Calu3 (cell line): ENCODE data around the gene NUMBL. TPM values are rescaled to one million over a fixed set of nuclear protein-coding genes. Genes with fewer than 3 reads are reported as not detected.

Experiments used
- BruUV-seq: library from RNA; stranded (reverse); fragments of 400-500 nt; replicated peaks from 2 replicates; lab custom pipeline; 2021; lab: Mats Ljungman, UMichigan
- CTCF ChIA-PET: fragments of 300-600 bp; sonication (Branson Sonifier 250); formaldehyde crosslinking; loops from one replicate; lab custom pipeline; 2022; ENCODE audit warnings: antibody characterized with exemption; lab: Charles Lee
- DNase-seq: peaks from one replicate; pipeline ENCODE4 v3.0.0; 2022
- H3K27ac Mint-ChIP-seq: one replicate; pipeline ENCODE4 v1.8.0; 2022; ENCODE audit warnings: mixed read lengths; ENCODE audit not compliant: unreplicated experiment
- H3K27me3 Mint-ChIP-seq: one replicate; pipeline ENCODE4 v1.8.0; 2022; ENCODE audit warnings: mixed read lengths; ENCODE audit not compliant: unreplicated experiment
- H3K36me3 Mint-ChIP-seq: one replicate; pipeline ENCODE4 v1.8.0; 2022; ENCODE audit warnings: mild to moderate bottlenecking, moderate library complexity, mixed read lengths; ENCODE audit not compliant: insufficient read depth, unreplicated experiment
- H3K4me1 Mint-ChIP-seq: one replicate; pipeline ENCODE4 v1.8.0; 2022; ENCODE audit warnings: mild to moderate bottlenecking, low read depth, mixed read lengths; ENCODE audit not compliant: unreplicated experiment
- H3K4me3 Mint-ChIP-seq: one replicate; pipeline ENCODE4 v1.8.0; 2022; ENCODE audit warnings: mild to moderate bottlenecking, low read depth, moderate library complexity, mixed read lengths; ENCODE audit not compliant: unreplicated experiment
- H3K9me3 Mint-ChIP-seq: one replicate; pipeline ENCODE4 v1.8.0; 2022; ENCODE audit warnings: low read depth, mixed read lengths; ENCODE audit not compliant: unreplicated experiment
- intact Hi-C: fragments of 100-400 bp; cut with micrococcal nuclease; formaldehyde crosslinking; loops from one replicate; pipeline ENCODE4 v1.10.0; 2022; ENCODE audit not compliant: unreplicated experiment
- total RNA-seq: library from RNA; stranded (reverse); gene quantifications from 2 replicates; pipeline ENCODE4 v1.2.3, GENCODE V29; 2022
- TF ChIP-seq, protein P1 (sequence below): fragments of 200-600 bp; IDR thresholded peaks from one replicate; pipeline ENCODE4 v1.8.0; 2022; ENCODE audit warnings: antibody characterized with exemption; ENCODE audit not compliant: unreplicated experiment

The NUMBL gene
- total RNA-seq, 1 experiment from 2014 or later = 21.4 TPM

DNA sequence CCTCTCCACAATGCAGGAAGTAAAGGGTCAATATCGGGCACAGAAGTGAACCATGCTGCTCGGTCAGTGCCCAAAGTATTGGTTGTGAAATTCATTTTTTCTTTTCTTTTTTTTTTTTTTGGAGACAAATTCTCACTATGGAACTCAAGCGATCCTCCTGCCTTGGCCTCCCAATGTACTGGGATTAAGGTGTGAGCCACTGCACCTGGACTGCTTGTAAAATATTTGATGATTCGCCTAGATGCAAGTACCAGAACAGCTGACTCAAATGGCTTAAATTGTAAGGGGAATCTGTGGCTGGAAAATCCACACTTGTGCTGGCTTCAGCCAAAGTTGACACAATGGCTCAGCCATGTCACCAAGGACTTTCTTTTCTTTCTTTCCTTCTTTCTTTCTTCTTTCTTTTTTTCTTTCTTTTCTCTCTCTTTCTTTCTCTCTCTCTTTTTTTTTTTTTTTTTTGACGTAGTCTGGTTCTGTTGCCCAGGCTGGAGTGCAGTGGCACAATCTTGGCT, 43.7 kb downstream of the NUMBL start:
- peak overlapping the region; percentile 63 for H3K4me3 Mint-ChIP-seq
- CTCF ChIA-PET = interaction anchor here (0.6 to 3.2 kb wide), 6 partner anchors 13 to 574 kb away, joined by 3 to 30 read pairs (median 4); no protein-coding TSS in a partner anchor
- TF ChIP-seq, protein P1, sequence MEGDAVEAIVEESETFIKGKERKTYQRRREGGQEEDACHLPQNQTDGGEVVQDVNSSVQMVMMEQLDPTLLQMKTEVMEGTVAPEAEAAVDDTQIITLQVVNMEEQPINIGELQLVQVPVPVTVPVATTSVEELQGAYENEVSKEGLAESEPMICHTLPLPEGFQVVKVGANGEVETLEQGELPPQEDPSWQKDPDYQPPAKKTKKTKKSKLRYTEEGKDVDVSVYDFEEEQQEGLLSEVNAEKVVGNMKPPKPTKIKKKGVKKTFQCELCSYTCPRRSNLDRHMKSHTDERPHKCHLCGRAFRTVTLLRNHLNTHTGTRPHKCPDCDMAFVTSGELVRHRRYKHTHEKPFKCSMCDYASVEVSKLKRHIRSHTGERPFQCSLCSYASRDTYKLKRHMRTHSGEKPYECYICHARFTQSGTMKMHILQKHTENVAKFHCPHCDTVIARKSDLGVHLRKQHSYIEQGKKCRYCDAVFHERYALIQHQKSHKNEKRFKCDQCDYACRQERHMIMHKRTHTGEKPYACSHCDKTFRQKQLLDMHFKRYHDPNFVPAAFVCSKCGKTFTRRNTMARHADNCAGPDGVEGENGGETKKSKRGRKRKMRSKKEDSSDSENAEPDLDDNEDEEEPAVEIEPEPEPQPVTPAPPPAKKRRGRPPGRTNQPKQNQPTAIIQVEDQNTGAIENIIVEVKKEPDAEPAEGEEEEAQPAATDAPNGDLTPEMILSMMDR = no peak
- TSS peak; percentile 98 for BruUV-seq
- H3K36me3 Mint-ChIP-seq = peaks cover 15% of the 10 kb centered on the region
- intact Hi-C loops = no loop called here
- H3K4me1 Mint-ChIP-seq = peaks cover 21% of the 10 kb centered on the region
- H3K9me3 Mint-ChIP-seq = no peaks in the 10 kb centered on the region
- H3K27ac Mint-ChIP-seq = peak overlapping the region; percentile 69
- DNase-seq = no peak
- no peaks in the 10 kb centered on the region for H3K27me3 Mint-ChIP-seq

DNA sequence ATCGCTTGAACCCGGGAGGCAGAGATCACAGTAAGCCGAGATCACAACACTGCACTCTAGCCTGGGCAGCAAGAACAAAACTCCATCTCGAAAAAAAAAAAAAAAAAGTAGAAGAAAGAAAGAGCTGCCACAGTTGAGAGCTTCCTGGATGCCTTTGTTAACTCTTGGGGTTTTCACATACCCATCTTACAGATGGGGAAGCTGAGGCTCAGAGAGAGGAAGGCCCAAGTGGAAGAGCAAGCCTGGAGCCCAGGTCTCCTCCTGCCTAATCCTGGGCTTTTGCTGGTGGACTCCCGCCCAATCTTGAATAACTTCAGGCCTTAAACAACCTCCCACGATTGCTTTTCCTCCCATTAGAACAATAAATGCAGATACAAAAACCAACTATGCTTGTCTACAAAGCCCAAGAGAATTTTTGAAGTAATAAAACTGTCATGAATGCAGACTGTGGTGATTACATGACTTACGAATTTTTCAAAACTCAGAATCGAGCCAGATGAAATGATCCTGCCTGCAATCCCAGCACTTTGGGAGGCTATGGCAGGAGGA, 47.6 kb downstream of the NUMBL start:
- no TSS peak for BruUV-seq
- CTCF ChIA-PET = interaction anchor here (0.8 kb wide), 1 partner anchor 40 kb away, joined by 5 read pairs; no protein-coding TSS in a partner anchor
- TF ChIP-seq, protein P1 = no peak
- DNase-seq = no peak
- no peaks in the 10 kb centered on the region for H3K9me3 Mint-ChIP-seq
- intact Hi-C loops = no loop called here
- H3K27ac Mint-ChIP-seq = no peak overlapping the region
- H3K4me1 Mint-ChIP-seq = peaks cover 39% of the 10 kb centered on the region
- peaks cover 15% of the 10 kb centered on the region for H3K36me3 Mint-ChIP-seq
- no peaks in the 10 kb centered on the region for H3K27me3 Mint-ChIP-seq
- no peak overlapping the region for H3K4me3 Mint-ChIP-seq

DNA sequence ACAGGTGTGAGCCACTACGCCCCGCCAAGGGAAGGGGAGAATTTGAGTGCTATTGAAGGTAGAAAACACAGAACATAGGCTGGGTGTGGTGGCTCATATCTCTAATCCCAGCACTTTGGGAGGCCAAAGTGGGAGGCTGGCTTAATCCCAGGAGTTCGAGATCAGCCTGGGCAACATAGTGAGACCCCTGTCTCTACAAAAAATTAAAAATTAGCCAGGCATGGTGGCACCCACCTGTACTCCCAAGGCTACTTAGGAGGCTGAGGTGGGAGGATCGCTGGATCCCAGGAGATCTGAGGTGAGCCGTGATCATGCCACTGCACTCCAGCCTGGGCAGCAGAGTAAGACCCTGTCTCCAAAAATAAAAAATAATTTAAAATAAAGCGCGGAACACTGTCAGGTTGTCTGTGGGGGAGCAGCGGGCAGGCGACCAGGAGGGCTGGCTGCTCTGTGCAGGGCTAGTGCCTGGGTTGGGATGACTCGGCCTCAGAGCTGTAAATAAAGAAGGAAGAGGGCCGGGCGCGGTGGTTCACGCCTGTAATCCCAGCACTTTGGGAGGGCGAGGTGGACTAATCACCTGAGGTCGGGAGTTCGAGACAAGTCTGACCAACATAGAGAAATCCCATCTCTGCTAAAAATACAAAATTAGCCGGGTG, 48.3 kb downstream of the NUMBL start:
- peaks cover 37% of the 10 kb centered on the region for H3K4me1 Mint-ChIP-seq
- peaks cover 14% of the 10 kb centered on the region for H3K36me3 Mint-ChIP-seq
- no TSS peak for BruUV-seq
- TF ChIP-seq, protein P1 = no peak
- H3K27me3 Mint-ChIP-seq = no peaks in the 10 kb centered on the region
- CTCF ChIA-PET = interaction anchor here (0.8 kb wide), 1 partner anchor 40 kb away, joined by 5 read pairs; no protein-coding TSS in a partner anchor
- no peak overlapping the region for H3K27ac Mint-ChIP-seq
- H3K4me3 Mint-ChIP-seq = no peak overlapping the region
- no peaks in the 10 kb centered on the region for H3K9me3 Mint-ChIP-seq
- intact Hi-C loops = no loop called here
- DNase-seq = no peak

DNA sequence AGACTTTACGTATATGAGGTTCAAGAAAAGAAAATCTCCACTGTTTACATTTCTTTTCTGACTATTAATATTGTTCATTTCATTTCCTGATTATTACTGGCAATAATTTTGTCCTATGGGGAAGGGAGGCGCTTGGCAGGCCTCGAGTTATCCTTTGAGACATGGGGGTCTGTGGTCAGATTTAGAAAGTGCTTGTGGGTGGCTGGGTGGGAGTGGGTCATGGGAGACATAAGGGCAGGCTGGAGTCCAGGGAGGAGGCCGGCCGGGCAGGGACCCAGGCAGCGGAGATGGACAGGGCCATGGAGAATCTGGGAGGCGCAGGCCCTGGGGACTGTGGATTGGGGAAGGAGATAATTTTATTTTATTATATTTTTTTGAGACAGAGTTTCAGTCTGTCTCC, 49.2 kb downstream of the NUMBL start:
- H3K27ac Mint-ChIP-seq = no peak overlapping the region
- intact Hi-C loops = no loop called here
- H3K27me3 Mint-ChIP-seq = no peaks in the 10 kb centered on the region
- no peak for DNase-seq
- peaks cover 28% of the 10 kb centered on the region for H3K4me1 Mint-ChIP-seq
- CTCF ChIA-PET = no interaction called here
- H3K9me3 Mint-ChIP-seq = no peaks in the 10 kb centered on the region
- no peak overlapping the region for H3K4me3 Mint-ChIP-seq
- TF ChIP-seq, protein P1 = no peak
- no TSS peak for BruUV-seq
- peaks cover 5% of the 10 kb centered on the region for H3K36me3 Mint-ChIP-seq
